Endothelial cell of umbilical vein (primary cell): ENCODE data around the gene JMJD7. TPM values are rescaled to one million over a fixed set of nuclear protein-coding genes. Genes with fewer than 3 reads are reported as not detected.

Source experiments
- BruUV-seq: library from RNA; stranded (reverse); fragments of 400-500 nt; replicated peaks from 2 replicates; lab custom pipeline; 2021; lab: Mats Ljungman, UMichigan
- CTCF ChIA-PET: fragments of 300-600, 350-600 bp; sonication (Branson Sonifier 250); formaldehyde crosslinking; loops from one replicate; lab custom pipeline; 2021; ENCODE audit warnings: antibody characterized with exemption, inconsistent platforms; lab: Charles Lee
- POLR2A ChIA-PET: fragments of 300-600, 350-600 bp; sonication (Branson Sonifier 250); formaldehyde crosslinking; loops from one replicate; lab custom pipeline; 2021; ENCODE audit warnings: antibody characterized with exemption, inconsistent platforms; lab: Charles Lee
- DNase-seq: peaks from one replicate; pipeline ENCODE4 v3.0.0-alpha.2; 2011; ENCODE audit warnings: low read depth, low spot score
- FAIRE-seq: peaks from 2 replicates; lab custom pipeline; 2011; peaks lifted over from hg19 to GRCh38; lab: Jason Lieb, UNC
- H2AFZ ChIP-seq: 2 replicates; pipeline ENCODE4 v1.6.0; 2012; ENCODE audit warnings: low read depth, low read length, control low read depth, inconsistent platforms
- H3K27ac ChIP-seq: 2 replicates; pipeline ENCODE4 v1.5.1; 2011; ENCODE audit warnings: low read depth, mild to moderate bottlenecking, control low read depth, low read length, moderate library complexity; ENCODE audit not compliant: insufficient read depth
- H3K27me3 ChIP-seq, 2 experiments: 2 replicates each; pipeline versions ENCODE4 v1.6.0 to v1.6.1; 2011; ENCODE audit warnings: low read length in 2 of 2, mixed read lengths in 1 of 2; ENCODE audit not compliant: control insufficient read depth in 2 of 2, insufficient read depth in 2 of 2
- H3K36me3 ChIP-seq, 2 experiments: 2 replicates in 1 of 2; 3 replicates in 1 of 2; pipeline ENCODE4 v1.5.1; 2011; ENCODE audit warnings: low read length in 2 of 2, mild to moderate bottlenecking in 1 of 2, moderate library complexity in 1 of 2; ENCODE audit not compliant: control insufficient read depth in 2 of 2, insufficient read depth in 2 of 2; ENCODE audit errors: extremely low read depth in 1 of 2
- H3K4me1 ChIP-seq: 3 replicates; pipeline ENCODE4 v1.5.1; 2011; ENCODE audit warnings: mild to moderate bottlenecking, low read length; ENCODE audit not compliant: control insufficient read depth, insufficient read depth; ENCODE audit errors: extremely low read depth
- H3K4me2 ChIP-seq: 2 replicates; pipeline ENCODE4 v1.6.1; 2011; ENCODE audit warnings: low read length, control low read depth, mixed read lengths; ENCODE audit not compliant: insufficient read depth
- H3K4me3 ChIP-seq, 3 experiments: fragments of 200-600 bp in 1 of 3; sonication (generic), shearing (Covaris generic) in 1 of 3; replicated peaks in 1 of 3; 2 replicates each; pipeline ENCODE4 v1.5.1; 2011 to 2016; ENCODE audit warnings: control low read depth in 3 of 3, low read length in 3 of 3, mild to moderate bottlenecking in 2 of 3, inconsistent platforms in 1 of 3, low read depth in 1 of 3, moderate library complexity in 1 of 3; ENCODE audit not compliant: insufficient read depth in 1 of 3
- H3K79me2 ChIP-seq: 2 replicates; pipeline ENCODE4 v1.6.0; 2012; ENCODE audit warnings: low read length, inconsistent platforms; ENCODE audit not compliant: control insufficient read depth, insufficient read depth
- H3K9ac ChIP-seq: replicated peaks from 2 replicates; pipeline ENCODE3; 2011; ENCODE audit warnings: low read length, control low read depth; ENCODE audit not compliant: insufficient read depth; ENCODE audit errors: extremely low read depth
- H3K9me1 ChIP-seq: replicated peaks from 3 replicates; pipeline ENCODE4 v1.6.0; 2011; ENCODE audit warnings: mild to moderate bottlenecking, low read length; ENCODE audit not compliant: control insufficient read depth, insufficient read depth; ENCODE audit errors: extremely low read depth
- H3K9me3 ChIP-seq: replicated peaks from 2 replicates; pipeline ENCODE4 v1.5.1; 2012; ENCODE audit warnings: low read length, inconsistent platforms; ENCODE audit not compliant: control insufficient read depth, insufficient read depth
- H4K20me1 ChIP-seq: replicated peaks from 2 replicates; pipeline ENCODE3; 2011; ENCODE audit warnings: mild to moderate bottlenecking, low read length; ENCODE audit not compliant: control insufficient read depth, insufficient read depth; ENCODE audit errors: extremely low read depth
- EZH2 ChIP-seq: IDR thresholded peaks from 2 replicates; pipeline ENCODE4 v1.6.1; 2012; ENCODE audit warnings: borderline replicate concordance, low read depth, mild to moderate bottlenecking, moderate library complexity, low read length, inconsistent platforms; ENCODE audit not compliant: severe bottlenecking
- FOS ChIP-seq: IDR thresholded peaks from 2 replicates; pipeline ENCODE4 v1.6.1; 2011; ENCODE audit warnings: mild to moderate bottlenecking, low read length, moderate library complexity, borderline replicate concordance; ENCODE audit not compliant: insufficient read depth
- GATA2 ChIP-seq: IDR thresholded peaks from 2 replicates; pipeline ENCODE4 v1.7.0; 2011; ENCODE audit warnings: low read depth, mild to moderate bottlenecking, moderate library complexity, mixed read lengths, low read length; ENCODE audit not compliant: insufficient read length, insufficient read depth
- JUN ChIP-seq: IDR thresholded peaks from 2 replicates; pipeline ENCODE4 v1.6.1; 2011; ENCODE audit warnings: borderline replicate concordance, low read depth; ENCODE audit not compliant: insufficient read length, insufficient read depth
- MYC ChIP-seq: IDR thresholded peaks from one replicate; pipeline ENCODE4 v1.6.1; 2011; ENCODE audit warnings: mild to moderate bottlenecking, low read depth, low read length
- POLR2A ChIP-seq: IDR thresholded peaks from 2 replicates; pipeline ENCODE4 v1.6.1; 2012; ENCODE audit warnings: low read depth, mild to moderate bottlenecking, control low read depth, low read length
- POLR2AphosphoS5 ChIP-seq: IDR thresholded peaks from 2 replicates; pipeline ENCODE4 v1.6.1; 2012; ENCODE audit warnings: low read depth, mild to moderate bottlenecking, control low read depth, low read length, moderate library complexity; ENCODE audit not compliant: insufficient read depth
- dilution Hi-C: fragments of 300-500 bp; cut with MboI; formaldehyde crosslinking; loops from one replicate; pipeline ENCODE4 v1.15.0; 2019; ENCODE audit warnings: low sequenced_read_pairs; ENCODE audit not compliant: extremely low pct_ligation_motif_present
- intact Hi-C: fragments of 100-400 bp; cut with micrococcal nuclease; formaldehyde crosslinking; loops from one replicate; pipeline ENCODE4 v1.10.0; 2022
- polyA plus RNA-seq, 4 experiments: library from polyadenylated mRNA; depleted of rRNA in 3 of 4; stranded (reverse) in 3 of 4; unstranded in 1 of 4; fragments of >200 nt; gene quantifications; 2 replicates each; pipeline versions ENCODE4 v1.2.1 to v1.2.3, GENCODE V29; 2011 to 2012; ENCODE audit warnings: missing spikeins in 1 of 4
- total RNA-seq: library from RNA; stranded (reverse); gene quantifications from 2 replicates; pipeline ENCODE4 v1.2.3, GENCODE V29; 2021
- TF ChIP-seq, protein P1 (sequence below): IDR thresholded peaks from 2 replicates; pipeline ENCODE4 v1.6.1; 2011; ENCODE audit not compliant: insufficient read depth, insufficient read length
- TF ChIP-seq, protein P2 (sequence below), 2 donors: IDR thresholded peaks; 1 replicate in 1 of 2; 2 replicates in 1 of 2; pipeline ENCODE4 v1.5.1; 2011; ENCODE audit warnings: low read length in 2 of 2, mild to moderate bottlenecking in 2 of 2, moderate library complexity in 2 of 2, control low read depth in 1 of 2, inconsistent platforms in 1 of 2, low read depth in 1 of 2; ENCODE audit not compliant: insufficient read depth in 1 of 2; ENCODE audit errors: extremely low read depth in 1 of 2

JMJD7 gene
- total and polyA plus RNA-seq, 2 donors (not counting 3 experiments of a cell fraction or from before 2014, with no cell fraction given), result 7.3 to 11.4 TPM

DNA sequence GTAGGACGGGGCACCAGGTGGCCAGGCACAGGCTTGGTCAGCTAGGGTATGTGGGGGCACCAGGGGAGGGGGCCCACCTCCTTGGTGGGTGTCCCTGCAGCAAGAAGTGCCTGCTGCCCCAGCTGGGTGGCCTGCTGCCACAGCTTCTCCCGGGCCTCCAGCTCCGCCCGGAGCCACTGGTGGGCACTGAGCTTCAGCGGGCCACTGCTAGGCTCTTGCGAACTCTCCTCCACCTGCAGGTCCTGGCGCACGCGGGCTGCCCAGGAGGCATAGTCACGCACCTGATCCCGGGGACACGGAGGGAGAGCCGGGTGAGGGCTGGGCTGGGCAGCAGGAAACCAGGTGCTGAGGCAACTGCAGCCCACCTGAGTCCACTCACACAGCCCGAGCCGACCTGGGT, 40.4 kb downstream of the JMJD7 start:
- H3K79me2 ChIP-seq, result no peaks in the 10 kb centered on the region
- dilution Hi-C loops, result no loop called here
- H3K9me1 ChIP-seq, result no peaks in the 10 kb centered on the region

More for the DNA sequence above, 40.4 kb downstream of the JMJD7 start:
- Histone ChIP-seq H3K4me1 (no peaks in the 10 kb centered on the region), H3K9me3 (no peaks in the 10 kb centered on the region), H2AFZ (no peak overlapping the region), H3K4me3 (no peak overlapping the region), H4K20me1 (no peaks in the 10 kb centered on the region), H3K9ac (no peak overlapping the region), H3K4me2 (no peak overlapping the region), H3K27ac (no peak overlapping the region), H3K36me3 (peaks cover 5 to 37% of the 10 kb centered on the region in 2 experiments), H3K27me3 (no peaks in the 10 kb centered on the region)
- TF ChIP-seq JUN, result no peak
- TF ChIP-seq POLR2AphosphoS5, result no peak
- TF ChIP-seq EZH2, result no peak
- TF ChIP-seq MYC, result no peak
- TF ChIP-seq FOS, result no peak
- TF ChIP-seq POLR2A, result no peak
- TF ChIP-seq, protein P1, sequence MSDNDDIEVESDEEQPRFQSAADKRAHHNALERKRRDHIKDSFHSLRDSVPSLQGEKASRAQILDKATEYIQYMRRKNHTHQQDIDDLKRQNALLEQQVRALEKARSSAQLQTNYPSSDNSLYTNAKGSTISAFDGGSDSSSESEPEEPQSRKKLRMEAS, result no peak
- no peak for TF ChIP-seq GATA2
- TF ChIP-seq, protein P2, sequence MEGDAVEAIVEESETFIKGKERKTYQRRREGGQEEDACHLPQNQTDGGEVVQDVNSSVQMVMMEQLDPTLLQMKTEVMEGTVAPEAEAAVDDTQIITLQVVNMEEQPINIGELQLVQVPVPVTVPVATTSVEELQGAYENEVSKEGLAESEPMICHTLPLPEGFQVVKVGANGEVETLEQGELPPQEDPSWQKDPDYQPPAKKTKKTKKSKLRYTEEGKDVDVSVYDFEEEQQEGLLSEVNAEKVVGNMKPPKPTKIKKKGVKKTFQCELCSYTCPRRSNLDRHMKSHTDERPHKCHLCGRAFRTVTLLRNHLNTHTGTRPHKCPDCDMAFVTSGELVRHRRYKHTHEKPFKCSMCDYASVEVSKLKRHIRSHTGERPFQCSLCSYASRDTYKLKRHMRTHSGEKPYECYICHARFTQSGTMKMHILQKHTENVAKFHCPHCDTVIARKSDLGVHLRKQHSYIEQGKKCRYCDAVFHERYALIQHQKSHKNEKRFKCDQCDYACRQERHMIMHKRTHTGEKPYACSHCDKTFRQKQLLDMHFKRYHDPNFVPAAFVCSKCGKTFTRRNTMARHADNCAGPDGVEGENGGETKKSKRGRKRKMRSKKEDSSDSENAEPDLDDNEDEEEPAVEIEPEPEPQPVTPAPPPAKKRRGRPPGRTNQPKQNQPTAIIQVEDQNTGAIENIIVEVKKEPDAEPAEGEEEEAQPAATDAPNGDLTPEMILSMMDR (IDR thresholded peaks at IDR 0.05; ENCODE audit: extremely low read depth in 1 of 2, insufficient read depth in 1 of 2, low read depth in 1 of 2, low read length in 2 of 2), result no peak
- BruUV-seq, result no TSS peak
- FAIRE-seq, result no peak
- POLR2A ChIA-PET, result no interaction called here
- CTCF ChIA-PET, result no interaction called here
- intact Hi-C loops, result no loop called here
- no peak for DNase-seq
